K562 (cell line): ENCODE measurements around the gene MEPE. TPM values are rescaled to one million over a fixed set of nuclear protein-coding genes. Genes with fewer than 3 reads are reported as not detected.

Experiments
- ATAC-seq: fragments of 200-7000 bp; cut with Tn5 transposase; 3 replicates; pipeline ENCODE4 v1.9.1; 2020; ENCODE audit warnings: moderate library complexity
- BruUV-seq: library from RNA; stranded (reverse); fragments of 400-500 nt; replicated peaks from 2 replicates; lab custom pipeline; 2021; lab: Mats Ljungman, UMichigan
- CTCF ChIA-PET: fragments of 300-600 bp; formaldehyde crosslinking; extraction: SDS; loops from one replicate; lab custom pipeline; 2021; ENCODE audit warnings: low intra/inter-chr PET ratio; lab: Yijun Ruan, JAX
- POLR2A ChIA-PET: fragments of 300-600, 350-650 bp; sonication (Branson Sonifier 250); formaldehyde crosslinking; extraction: SDS; loops from one replicate; lab custom pipeline; 2021; ENCODE audit warnings: antibody characterized with exemption, inconsistent platforms; lab: Yijun Ruan, JAX
- DNase-seq, 4 experiments: peaks; one replicate each; pipeline versions ENCODE4 v3.0.0 to v3.0.0-alpha.2; 2011 to 2018; ENCODE audit warnings: low spot score in 3 of 4, mixed read lengths in 3 of 4; ENCODE audit errors: extremely low read depth in 1 of 4
- FAIRE-seq: peaks from 2 replicates; lab custom pipeline; 2011; peaks lifted over from hg19 to GRCh38; lab: Jason Lieb, UNC
- H2AFZ ChIP-seq: 2 replicates; pipeline ENCODE4 v1.6.0; 2011; ENCODE audit warnings: low read depth, low read length, control low read depth, inconsistent platforms
- H3K27ac ChIP-seq: fragments of 200-600 bp; 3 replicates; pipeline ENCODE4 v1.8.0; 2011; ENCODE audit warnings: low read depth, mild to moderate bottlenecking, control low read depth, inconsistent platforms, low read length, moderate library complexity, mixed read lengths; ENCODE audit errors: extremely low read depth
- H3K27me3 ChIP-seq, 2 experiments: fragments of 300-600 bp in 1 of 2; 2 replicates in 1 of 2; 3 replicates in 1 of 2; pipeline versions ENCODE4 v1.6.0 to v1.8.0; 2011; ENCODE audit warnings: inconsistent platforms in 2 of 2, low read length in 2 of 2, mild to moderate bottlenecking in 1 of 2, mixed read lengths in 1 of 2, moderate library complexity in 1 of 2; ENCODE audit not compliant: control insufficient read depth in 2 of 2, insufficient read depth in 2 of 2
- H3K36me3 ChIP-seq: fragments of 300-600 bp; 3 replicates; pipeline ENCODE4 v1.8.0; 2011; ENCODE audit warnings: mild to moderate bottlenecking, low read length, inconsistent platforms; ENCODE audit not compliant: control insufficient read depth, insufficient read depth
- H3K4me1 ChIP-seq, 2 experiments: fragments of 200-600 bp in 1 of 2; replicated peaks in 1 of 2; 2 replicates in 1 of 2; 3 replicates in 1 of 2; pipeline versions ENCODE4 v1.5.1 to v1.8.0; 2011; ENCODE audit warnings: inconsistent platforms in 2 of 2, low read length in 2 of 2, mild to moderate bottlenecking in 1 of 2, mixed read lengths in 1 of 2, moderate library complexity in 1 of 2; ENCODE audit not compliant: control insufficient read depth in 2 of 2, insufficient read depth in 2 of 2
- H3K4me2 ChIP-seq: 2 replicates; pipeline ENCODE4 v1.6.1; 2011; ENCODE audit warnings: low read length, control low read depth, inconsistent platforms, mixed read lengths; ENCODE audit not compliant: insufficient read depth
- H3K4me3 ChIP-seq: fragments of 200-600 bp; sonication (generic), shearing (Covaris generic); 2 replicates; pipeline ENCODE4 v1.5.1; 2016; ENCODE audit warnings: control low read depth, inconsistent platforms
- H3K79me2 ChIP-seq: fragments of 200-600 bp; 3 replicates; pipeline ENCODE4 v1.8.0; 2011; ENCODE audit warnings: low read length, inconsistent platforms; ENCODE audit not compliant: control insufficient read depth, insufficient read depth
- H3K9ac ChIP-seq, 2 experiments: 2 replicates each; pipeline versions ENCODE4 v1.6.0 to v1.6.1; 2011; ENCODE audit warnings: low read depth in 2 of 2, low read length in 2 of 2, control low read depth in 1 of 2, inconsistent platforms in 1 of 2, mild to moderate bottlenecking in 1 of 2, mixed read lengths in 1 of 2; ENCODE audit not compliant: insufficient read depth in 1 of 2
- H3K9me1 ChIP-seq: one replicate; pipeline ENCODE4 v1.6.0; 2011; ENCODE audit warnings: inconsistent platforms, mild to moderate bottlenecking, low read length, moderate library complexity; ENCODE audit not compliant: control insufficient read depth, insufficient read depth
- H3K9me3 ChIP-seq: replicated peaks from 2 replicates; pipeline ENCODE4 v1.5.1; 2011; ENCODE audit warnings: low read depth, low read length, inconsistent platforms; ENCODE audit not compliant: control insufficient read depth, insufficient read depth
- H4K20me1 ChIP-seq: replicated peaks from 2 replicates; pipeline ENCODE4 v1.6.1; 2011; ENCODE audit warnings: low read length, inconsistent platforms, mixed read lengths; ENCODE audit not compliant: control insufficient read depth, insufficient read depth
- CEBPG ChIP-seq, 3 experiments: fragments of 200-800 bp in 1 of 3; sonication (Bioruptor generic) in 1 of 3; sonication (generic) in 1 of 3; formaldehyde crosslinking in 1 of 3; IDR thresholded peaks in 2 of 3; conservative IDR thresholded peaks in 1 of 3; 2 replicates each; pipeline versions ENCODE4 v1.6.1 to v1.8.0; 2016 to 2022; ENCODE audit warnings: missing compliant biosample characterization in 2 of 3, missing genetic modification characterization in 2 of 3, mild to moderate bottlenecking in 1 of 3, missing genetic modification reagents in 1 of 3
- ERF ChIP-seq: fragments of 450-650 bp; formaldehyde crosslinking; IDR thresholded peaks from 2 replicates; pipeline ENCODE4 v1.4.0; 2020; ENCODE audit warnings: mild to moderate bottlenecking, mixed read lengths
- HCFC1 ChIP-seq: IDR thresholded peaks from 2 replicates; pipeline ENCODE4 v1.6.1; 2012; ENCODE audit warnings: low read depth, low read length, improper control_type of control experiment
- RBBP5 ChIP-seq: fragments of 200-600 bp; sonication (generic); IDR thresholded peaks from 2 replicates; pipeline ENCODE4 v1.6.1; 2012; ENCODE audit warnings: borderline replicate concordance, mild to moderate bottlenecking, low read length, control low read depth, inconsistent platforms; ENCODE audit not compliant: insufficient read depth, poor library complexity, severe bottlenecking
- ZNF347 ChIP-seq: fragments of 450-650 bp; formaldehyde crosslinking; IDR thresholded peaks from 2 replicates; pipeline ENCODE4 v1.4.0; 2020; ENCODE audit warnings: low read depth, mild to moderate bottlenecking, moderate library complexity
- WGBS: fragments of 100-300 bp; shearing (Covaris generic); methylation state at CpG from one replicate; pipeline ENCODE4 v1.1.6; 2016; ENCODE audit warnings: low coverage, mixed read lengths; ENCODE audit not compliant: insufficient coverage; ENCODE audit errors: missing lambda C conversion rate; 5-methylcytosine and 5-hydroxymethylcytosine counted together
- in situ Hi-C: fragments of 300-500 bp; cut with MboI; formaldehyde crosslinking; loops from 4 replicates; pipeline ENCODE4 v1.15.0; 2018; ENCODE audit warnings: inconsistent platforms, mixed read lengths
- intact Hi-C: fragments of 100-400 bp; cut with micrococcal nuclease; formaldehyde crosslinking; loops from 2 replicates; pipeline ENCODE4 v1.14.2; 2022
- polyA plus RNA-seq, 8 experiments: library from polyadenylated mRNA; depleted of rRNA in 4 of 8; stranded (reverse) in 5 of 8; unstranded in 3 of 8; fragments of >200 nt; fragmentation: Nextera tagmentation in 2 of 8; fragmentation: Illumina TruSeq in 1 of 8; extraction: Ambion mirVana in 2 of 8; extraction: Trizol in 1 of 8; gene quantifications; 2 replicates each; pipeline versions ENCODE4 v1.2.1 to v1.2.3, GENCODE V29; 2011 to 2014; ENCODE audit warnings: inconsistent platforms in 1 of 8, missing spikeins in 1 of 8
- total RNA-seq, 7 experiments: library from RNA; depleted of rRNA in 6 of 7; stranded (reverse); fragments of >200 nt in 6 of 7; fragmentation: Illumina TruSeq in 2 of 7; extraction: Trizol in 2 of 7; gene quantifications; 2 replicates each; pipeline versions ENCODE4 v1.2.1 to v1.2.3, GENCODE V29; 2011 to 2021; ENCODE audit warnings: low replicate concordance in 1 of 7

Gene MEPE
- total and polyA plus RNA-seq, 9 of the 15 experiments (the other 6 are each of a cell fraction or from before 2014, with no cell fraction given) = not detected

DNA sequence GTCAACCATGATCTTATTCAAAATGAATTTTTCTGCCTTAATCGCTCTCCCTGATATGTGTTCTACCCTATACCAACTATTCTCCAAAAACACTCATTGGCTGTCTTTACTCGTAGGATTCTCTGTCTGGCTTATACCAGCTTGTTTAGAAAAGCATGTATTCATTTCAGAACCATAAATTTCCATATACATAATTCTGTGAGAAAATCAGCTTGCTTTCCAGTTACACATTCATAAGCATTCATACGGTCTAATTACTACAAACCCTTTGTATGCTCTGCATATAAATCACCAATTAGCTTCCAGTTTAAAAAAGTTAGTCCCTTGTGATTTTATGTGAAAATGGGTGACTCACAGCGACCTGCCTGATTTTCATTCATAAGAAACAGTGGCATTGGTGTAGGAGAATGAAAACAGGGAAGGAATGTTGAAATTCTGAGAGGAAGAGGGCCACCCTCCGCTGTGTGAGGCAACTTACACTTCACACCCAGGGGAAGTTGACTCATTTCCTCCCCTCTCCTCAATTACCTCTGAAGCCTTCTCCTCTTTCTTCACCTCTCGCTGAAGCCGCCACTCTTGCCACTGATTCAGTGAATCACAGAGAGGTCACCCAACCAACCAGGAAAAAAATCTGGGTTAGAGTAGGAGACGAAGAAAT, 63.3 kb downstream of the MEPE start:
- Histone ChIP-seq H3K27ac (no peak overlapping the region), H3K36me3 (no peaks in the 10 kb centered on the region), H3K9me1 (no peaks in the 10 kb centered on the region), H3K79me2 (no peaks in the 10 kb centered on the region), H3K9me3 (no peaks in the 10 kb centered on the region), H3K4me3 (no peak overlapping the region), H4K20me1 (no peaks in the 10 kb centered on the region), H3K9ac (no peak overlapping the region), H3K4me2 (no peak overlapping the region), H2AFZ (no peak overlapping the region), H3K4me1 (no peaks in the 10 kb centered on the region), H3K27me3 (no peaks in the 10 kb centered on the region)
- intact Hi-C loops (no loop called here), in situ Hi-C loops (no loop called here)
- BruUV-seq = no TSS peak
- no peak for ATAC-seq
- FAIRE-seq = no peak
- TF ChIP-seq RBBP5 = no peak
- no peak for TF ChIP-seq HCFC1
- no peak for TF ChIP-seq CEBPG (CRISPR knock-in tag; IDR thresholded peaks at IDR 0.05)
- TF ChIP-seq CEBPG (tag; conservative IDR thresholded peaks at IDR 0.05 in 1 of 2, IDR thresholded peaks at IDR 0.05 in 1 of 2) = peak; percentile 30 to 57; a peak in 3 of 4 replicates
- no peak for TF ChIP-seq ERF (CRISPR knock-in tag)
- no peak for TF ChIP-seq ZNF347 (CRISPR knock-in tag)
- 8% methylated on average over 8 of the region's 8 CpGs for WGBS
- DNase-seq = no peak
- POLR2A ChIA-PET = interaction anchor here (0.8 kb wide), 1 partner anchor 16 kb away, joined by 3 read pairs; no protein-coding TSS in a partner anchor
- CTCF ChIA-PET = no interaction called here

Other genes starting within 250 kb of the MEPE start
- gene DSPP, start 224.4 kb upstream of the MEPE start, total RNA-seq (2014; rRNA removed) = not detected in 2 replicates
- not detected in 2 replicates for gene DSPP, start 224.4 kb upstream of the MEPE start, total RNA-seq (2014; rRNA removed; fragmentation: Illumina TruSeq; extraction: Trizol)
- gene DSPP, start 224.4 kb upstream of the MEPE start, total RNA-seq (2015; rRNA removed; fragmentation: Illumina TruSeq; extraction: Trizol) = not detected in 2 replicates
- gene DSPP, start 224.4 kb upstream of the MEPE start, total RNA-seq (2021) = not detected in 2 replicates
- gene DSPP, start 224.4 kb upstream of the MEPE start, polyA plus RNA-seq (2011; rRNA removed) = not detected in 2 replicates
- gene DSPP, start 224.4 kb upstream of the MEPE start, polyA plus RNA-seq (2014; fragmentation: Illumina TruSeq; extraction: Trizol) = not detected in 2 replicates
- not detected for gene DSPP, start 224.4 kb upstream of the MEPE start, polyA plus RNA-seq (2014; fragmentation: Nextera tagmentation; extraction: Ambion mirVana)
- not detected in 2 replicates for gene DSPP, start 224.4 kb upstream of the MEPE start, polyA plus RNA-seq (2014; rRNA removed)
- gene DMP1, start 182.7 kb upstream of the MEPE start, total RNA-seq (2014; rRNA removed) = not detected in 2 replicates
- not detected in 2 replicates for gene DMP1, start 182.7 kb upstream of the MEPE start, total RNA-seq (2014; rRNA removed; fragmentation: Illumina TruSeq; extraction: Trizol)
- gene DMP1, start 182.7 kb upstream of the MEPE start, total RNA-seq (2015; rRNA removed; fragmentation: Illumina TruSeq; extraction: Trizol) = not detected in 2 replicates
- gene DMP1, start 182.7 kb upstream of the MEPE start, total RNA-seq (2021) = not detected in 2 replicates
- gene DMP1, start 182.7 kb upstream of the MEPE start, polyA plus RNA-seq (2011; rRNA removed) = not detected in 2 replicates
- not detected in 2 replicates for gene DMP1, start 182.7 kb upstream of the MEPE start, polyA plus RNA-seq (2014; fragmentation: Illumina TruSeq; extraction: Trizol)
- gene DMP1, start 182.7 kb upstream of the MEPE start, polyA plus RNA-seq (2014; fragmentation: Nextera tagmentation; extraction: Ambion mirVana) = not detected
- gene DMP1, start 182.7 kb upstream of the MEPE start, polyA plus RNA-seq (2014; rRNA removed) = not detected in 2 replicates
- not detected in 2 replicates for gene IBSP, start 33.4 kb upstream of the MEPE start, total RNA-seq (2014; rRNA removed)
- not detected in 2 replicates for gene IBSP, start 33.4 kb upstream of the MEPE start, total RNA-seq (2014; rRNA removed; fragmentation: Illumina TruSeq; extraction: Trizol)
- gene IBSP, start 33.4 kb upstream of the MEPE start, total RNA-seq (2015; rRNA removed; fragmentation: Illumina TruSeq; extraction: Trizol) = not detected in 2 replicates
- gene IBSP, start 33.4 kb upstream of the MEPE start, total RNA-seq (2021) = not detected in 2 replicates
- gene IBSP, start 33.4 kb upstream of the MEPE start, polyA plus RNA-seq (2011; rRNA removed) = not detected in 2 replicates
- gene IBSP, start 33.4 kb upstream of the MEPE start, polyA plus RNA-seq (2014; fragmentation: Illumina TruSeq; extraction: Trizol) = not detected in 2 replicates
- gene IBSP, start 33.4 kb upstream of the MEPE start, polyA plus RNA-seq (2014; fragmentation: Nextera tagmentation; extraction: Ambion mirVana) = not detected
- not detected in 2 replicates for gene IBSP, start 33.4 kb upstream of the MEPE start, polyA plus RNA-seq (2014; rRNA removed)
- not detected in 2 replicates for gene SPP1, start 142.7 kb downstream of the MEPE start, total RNA-seq (2014; rRNA removed)
- not detected in 2 replicates for gene SPP1, start 142.7 kb downstream of the MEPE start, total RNA-seq (2014; rRNA removed; fragmentation: Illumina TruSeq; extraction: Trizol)
- gene SPP1, start 142.7 kb downstream of the MEPE start, total RNA-seq (2015; rRNA removed; fragmentation: Illumina TruSeq; extraction: Trizol) = not detected in 2 replicates
- 0.64 and 0.81 TPM in 2 replicates for gene SPP1, start 142.7 kb downstream of the MEPE start, total RNA-seq (2021)
- gene SPP1, start 142.7 kb downstream of the MEPE start, polyA plus RNA-seq (2011; rRNA removed) = not detected in 2 replicates
- gene SPP1, start 142.7 kb downstream of the MEPE start, polyA plus RNA-seq (2014; fragmentation: Illumina TruSeq; extraction: Trizol) = not detected in 2 replicates
- under 1 TPM in 1 of 2 experiments, not detected in 1; 0.10 TPM for gene SPP1, start 142.7 kb downstream of the MEPE start, polyA plus RNA-seq (2014; fragmentation: Nextera tagmentation; extraction: Ambion mirVana)
- not detected in 2 replicates for gene SPP1, start 142.7 kb downstream of the MEPE start, polyA plus RNA-seq (2014; rRNA removed)
- 0.12 and 0.45 TPM in 2 replicates for gene PKD2, start 174.7 kb downstream of the MEPE start, total RNA-seq (2014; rRNA removed)
- 0.58 and 0.89 TPM in 2 replicates for gene PKD2, start 174.7 kb downstream of the MEPE start, total RNA-seq (2014; rRNA removed; fragmentation: Illumina TruSeq; extraction: Trizol)
- gene PKD2, start 174.7 kb downstream of the MEPE start, total RNA-seq (2015; rRNA removed; fragmentation: Illumina TruSeq; extraction: Trizol) = 0.87 and 1.2 TPM in 2 replicates
- gene PKD2, start 174.7 kb downstream of the MEPE start, total RNA-seq (2021) = 0.45 and 0.47 TPM in 2 replicates
- 0.35 and 0.57 TPM in 2 replicates for gene PKD2, start 174.7 kb downstream of the MEPE start, polyA plus RNA-seq (2011; rRNA removed)
- 0.34 and 0.36 TPM in 2 replicates for gene PKD2, start 174.7 kb downstream of the MEPE start, polyA plus RNA-seq (2014; fragmentation: Illumina TruSeq; extraction: Trizol)
- gene PKD2, start 174.7 kb downstream of the MEPE start, polyA plus RNA-seq (2014; fragmentation: Nextera tagmentation; extraction: Ambion mirVana) = under 1 TPM; 0.11 to 0.14 TPM
- 0.38 and 0.49 TPM in 2 replicates for gene PKD2, start 174.7 kb downstream of the MEPE start, polyA plus RNA-seq (2014; rRNA removed)